GM19351 (cell line): Measurements from ENCODE around the gene ALPL.
"Not testable (repeated sequence)": the region's sequence is repeated elsewhere in the genome, so short reads cannot be mapped to it uniquely, and the experiment has no call there.

Experiments
- ATAC-seq: cut with Tn5 transposase; IDR thresholded peaks from one replicate; pipeline ENCODE4 v1.9.1; 2021; ENCODE audit warnings: mild to moderate bottlenecking, moderate library complexity; ENCODE audit not compliant: unreplicated experiment

Gene ALPL

GRCh38 chr1:21509351-21510112, at the start of gene ALPL:
TSS of gene ALPL (plus strand) at chr1:21509423. CDS start at chr1:21554082, 44,659 bp downstream.
- no peak for ATAC-seq

DNA sequence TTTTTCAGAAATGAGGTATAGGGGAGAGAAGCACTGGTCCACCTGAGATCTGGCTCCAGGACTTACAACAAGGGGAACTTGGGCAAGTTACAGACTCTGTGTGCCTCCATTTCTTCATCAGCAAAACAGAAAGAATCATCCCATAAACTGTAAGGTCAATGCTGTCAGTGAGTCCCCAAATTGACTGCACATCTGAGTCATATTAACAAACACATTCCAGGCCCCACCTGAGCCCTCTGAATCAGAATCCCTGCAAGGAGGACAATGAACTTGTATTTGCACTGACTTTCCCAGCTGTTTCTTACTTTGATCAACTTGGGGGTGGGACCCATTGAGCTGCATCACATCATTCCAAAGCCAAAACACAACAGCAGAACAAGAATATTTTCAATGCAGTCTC, 44.1 kb upstream of the ALPL start:
- not testable (repeated sequence) for ATAC-seq

DNA sequence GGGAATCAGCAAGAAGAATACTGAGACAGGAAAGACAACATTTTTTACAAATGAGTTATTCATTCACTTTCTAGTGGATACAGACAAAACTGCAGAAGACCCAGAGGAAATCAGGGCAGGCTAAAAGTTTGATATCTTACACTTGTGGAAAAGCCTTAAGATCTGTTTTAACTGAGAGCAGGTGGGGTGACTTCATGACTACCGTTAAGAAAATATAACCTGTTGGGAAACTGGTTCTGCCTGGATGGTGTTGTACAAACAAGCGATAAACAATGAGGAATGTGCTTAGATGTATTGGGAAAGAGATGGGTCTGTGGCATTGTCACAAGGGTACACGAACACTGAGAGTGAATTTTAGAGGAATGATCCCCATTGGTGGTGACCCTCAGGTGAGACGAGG, 41.3 kb upstream of the ALPL start:
- ATAC-seq = not testable (repeated sequence)

DNA sequence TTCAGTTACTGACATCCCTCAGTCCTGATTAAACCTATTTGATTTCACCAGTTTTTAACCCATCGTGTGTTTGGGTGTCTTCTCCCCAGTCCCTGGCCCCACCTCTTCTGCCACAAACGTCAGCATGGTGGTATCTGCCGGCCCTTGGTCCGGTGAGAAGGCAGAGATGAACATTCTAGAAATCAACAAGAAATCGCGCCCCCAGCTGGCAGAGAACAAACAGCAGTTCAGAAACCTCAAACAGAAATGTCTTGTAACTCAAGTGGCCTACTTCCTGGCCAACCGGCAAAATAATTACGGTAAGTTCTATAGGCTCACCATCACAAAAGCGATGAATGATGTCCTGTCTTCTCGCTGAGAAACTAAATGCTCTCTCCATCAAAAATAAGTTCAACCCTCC, 40.6 kb upstream of the ALPL start:
- no peak for ATAC-seq

DNA sequence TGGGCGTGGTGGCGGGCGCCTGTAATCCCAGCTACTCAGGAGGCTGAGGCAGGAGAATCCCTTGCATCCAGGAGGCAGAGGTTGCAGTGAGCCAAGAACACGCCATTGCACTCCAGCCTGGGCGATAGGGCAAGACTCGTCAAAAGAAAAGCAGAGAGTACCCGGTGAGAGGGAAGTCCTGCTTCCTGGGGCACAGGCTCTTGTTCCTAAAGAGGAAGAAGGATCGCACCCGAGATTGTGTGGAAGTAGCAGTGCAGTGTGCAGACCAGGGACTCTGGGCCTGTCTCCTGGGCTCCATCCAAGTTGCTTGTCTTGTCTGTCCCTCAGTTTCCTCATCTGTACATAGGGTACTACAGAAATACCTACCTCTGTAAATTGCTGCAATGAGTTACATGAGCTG, 39.6 kb upstream of the ALPL start:
- no peak for ATAC-seq

GRCh38 chr1:21472861-21473260, 36.4 kb upstream of the ALPL start:
- ATAC-seq = no peak

GRCh38 chr1:21478356-21478755, 30.9 kb upstream of the ALPL start:
- no peak for ATAC-seq

- not testable (repeated sequence) for ATAC-seq
Measured at GRCh38 chr1:21483881-21484280, 25.3 kb upstream of the ALPL start.

DNA sequence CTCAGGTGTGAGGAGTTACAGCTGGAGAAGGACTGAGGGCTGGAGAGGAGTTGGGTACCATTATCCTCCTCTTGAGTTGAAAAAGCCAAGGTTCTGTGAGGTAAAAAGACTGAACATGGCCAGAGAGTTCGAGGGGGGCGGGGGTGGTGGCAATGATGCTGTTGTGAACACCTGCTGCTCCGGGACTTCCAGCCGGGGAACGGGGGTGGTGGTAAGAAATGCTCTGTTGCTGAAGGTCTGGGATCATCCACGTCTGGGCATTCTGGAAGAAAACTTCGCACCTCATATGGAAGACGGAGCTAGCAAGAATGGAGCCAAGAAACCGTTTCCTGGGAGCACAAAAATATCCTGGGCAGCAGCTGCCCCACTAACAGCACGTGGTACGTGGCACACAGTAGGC, 20.1 kb upstream of the ALPL start:
- no peak for ATAC-seq

- ATAC-seq = no peak
Measured at GRCh38 chr1:21490774-21491487, 18.3 kb upstream of the ALPL start.

- ATAC-seq = no peak
Measured at GRCh38 chr1:21491488-21492355, 17.5 kb upstream of the ALPL start.

- ATAC-seq = no peak
Measured at GRCh38 chr1:21492356-21492625, 16.9 kb upstream of the ALPL start.

DNA sequence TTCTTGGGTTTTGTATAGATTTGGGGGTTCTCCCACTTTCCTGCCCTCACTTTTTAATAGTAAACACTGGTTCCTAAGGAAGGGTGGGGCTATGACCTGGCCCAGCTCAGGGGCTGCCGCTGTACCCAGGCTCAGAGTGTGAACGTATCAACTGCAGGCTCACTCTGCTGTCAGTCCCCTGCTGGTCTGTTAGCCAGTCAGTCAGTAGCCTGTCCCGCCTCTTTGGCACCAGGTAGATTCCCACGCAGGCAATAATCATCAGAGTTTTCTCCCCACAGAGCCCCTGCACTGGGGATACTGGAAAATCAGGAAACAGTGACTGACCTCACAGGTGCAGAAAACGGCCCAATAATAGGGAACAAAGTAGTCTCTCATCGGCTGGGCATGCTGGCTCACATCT, 15.0 kb upstream of the ALPL start:
- no peak for ATAC-seq

DNA sequence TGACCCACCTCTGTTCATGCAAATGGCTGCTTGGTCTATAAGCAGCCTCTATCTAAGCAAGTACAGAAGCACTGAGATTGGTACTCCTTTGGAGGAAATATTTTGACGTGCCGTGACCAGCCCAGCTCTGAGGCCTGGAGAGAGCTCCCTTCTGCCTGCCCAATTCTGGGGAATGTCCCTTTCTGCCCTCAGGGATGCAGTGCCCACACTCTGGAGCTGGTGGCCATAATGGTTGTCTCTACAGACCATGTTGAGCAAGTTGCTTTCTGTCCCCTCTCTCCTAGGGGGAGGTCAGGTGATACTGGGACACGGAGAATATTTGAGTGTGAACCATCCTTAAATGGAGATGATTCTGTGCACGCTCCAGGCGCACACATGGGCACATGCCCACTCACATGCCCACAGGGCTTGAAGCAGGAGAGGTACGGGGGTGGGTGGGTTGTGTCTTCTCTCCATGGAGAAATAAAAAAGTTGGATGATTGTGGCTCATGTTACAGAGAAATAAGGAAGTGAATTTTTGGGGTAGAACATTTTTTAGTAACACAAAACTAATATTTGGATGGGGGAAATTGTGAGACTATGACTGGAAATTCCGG, 13.9 kb upstream of the ALPL start:
- ATAC-seq = no peak

- no peak for ATAC-seq
Measured at GRCh38 chr1:21496063-21496462, 13.2 kb upstream of the ALPL start.

- ATAC-seq = no peak
Measured at GRCh38 chr1:21496886-21497285, 12.3 kb upstream of the ALPL start.

- no peak for ATAC-seq
Measured at GRCh38 chr1:21497466-21498061, 11.7 kb upstream of the ALPL start.

DNA sequence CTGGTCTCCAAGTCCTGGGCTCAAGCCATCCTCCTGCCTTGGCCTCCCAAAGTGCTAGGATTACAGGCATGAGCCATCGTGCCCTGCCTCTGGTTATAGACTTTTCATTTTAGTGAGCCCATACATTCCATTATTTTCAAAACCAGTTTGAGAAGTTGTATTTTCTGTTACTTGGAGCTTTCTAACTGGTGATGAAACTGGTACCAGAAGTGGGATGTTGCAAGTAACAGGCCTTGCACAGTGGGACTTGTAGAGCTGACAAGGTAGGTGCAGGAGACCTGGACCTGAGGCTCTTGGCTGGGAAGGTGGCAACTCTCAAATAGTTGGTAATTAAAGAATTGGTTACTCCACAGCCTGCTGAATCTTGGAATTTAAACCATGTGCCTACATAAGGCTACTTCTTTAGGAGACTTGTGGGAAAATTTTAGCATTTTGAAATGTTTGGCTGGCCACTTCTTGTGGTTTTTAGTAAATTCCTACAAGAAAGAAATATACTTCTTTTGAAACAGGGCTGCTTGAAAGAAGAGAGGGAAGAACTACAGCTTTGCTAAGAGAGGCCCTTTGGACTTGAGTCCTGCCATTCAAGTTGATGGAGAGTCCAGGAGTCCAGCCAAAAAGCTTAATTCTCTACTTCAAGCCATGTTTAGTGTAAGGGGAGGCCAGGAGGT, 9.8 kb upstream of the ALPL start:
- ATAC-seq = no peak

GRCh38 chr1:21503706-21504377, 5.4 kb upstream of the ALPL start:
- no peak for ATAC-seq

DNA sequence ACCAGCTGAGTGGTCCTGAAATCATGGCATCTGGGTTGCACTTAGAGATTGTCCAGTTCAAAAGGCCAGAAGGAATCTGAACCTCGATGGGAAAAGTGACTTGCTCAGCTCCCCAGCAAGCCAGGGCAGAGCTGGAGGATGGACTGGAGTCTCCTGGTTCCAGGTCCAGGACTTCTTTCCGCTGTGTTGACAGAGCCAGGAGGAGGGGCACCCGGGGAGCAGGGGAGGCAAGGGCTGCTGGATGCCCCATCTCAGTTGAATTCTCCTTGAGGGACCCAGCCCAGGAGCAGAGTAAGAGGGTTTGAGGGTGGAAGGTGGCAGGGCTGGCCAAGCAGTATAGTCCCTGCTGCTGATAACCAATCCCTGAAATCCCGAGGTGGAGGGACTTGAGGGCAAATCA, 2.4 kb upstream of the ALPL start:
- no peak for ATAC-seq
